HG02840 (cell line): ENCODE measurements around the gene ADAMTS15.

ENCODE experiments used
- ATAC-seq: cut with Tn5 transposase; IDR thresholded peaks from one replicate; pipeline ENCODE4 v1.9.1; 2021; ENCODE audit warnings: mild to moderate bottlenecking, moderate library complexity, moderate number of reproducible peaks; ENCODE audit not compliant: unreplicated experiment, low FRiP score

ADAMTS15 gene

DNA sequence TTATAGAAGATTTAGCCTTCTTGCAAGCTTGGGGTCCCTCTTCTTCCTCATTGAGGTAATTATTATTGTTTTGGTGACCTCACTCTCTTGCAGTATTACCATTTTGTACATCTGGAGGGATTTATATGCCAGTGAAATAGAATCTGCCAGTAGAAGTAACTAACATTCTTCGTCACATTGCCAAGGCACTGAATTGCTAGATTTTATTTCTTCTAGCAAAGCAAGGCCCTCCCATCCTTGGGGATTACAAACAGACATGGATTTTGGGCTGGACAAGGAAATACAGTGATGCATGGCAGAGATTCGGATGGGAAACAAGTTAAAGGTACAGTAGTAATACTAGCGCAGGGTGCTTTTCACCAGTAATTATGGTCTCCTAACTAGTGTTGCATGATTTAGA lies 7.8 kb downstream of the ADAMTS15 start:
- ATAC-seq = no peak

DNA sequence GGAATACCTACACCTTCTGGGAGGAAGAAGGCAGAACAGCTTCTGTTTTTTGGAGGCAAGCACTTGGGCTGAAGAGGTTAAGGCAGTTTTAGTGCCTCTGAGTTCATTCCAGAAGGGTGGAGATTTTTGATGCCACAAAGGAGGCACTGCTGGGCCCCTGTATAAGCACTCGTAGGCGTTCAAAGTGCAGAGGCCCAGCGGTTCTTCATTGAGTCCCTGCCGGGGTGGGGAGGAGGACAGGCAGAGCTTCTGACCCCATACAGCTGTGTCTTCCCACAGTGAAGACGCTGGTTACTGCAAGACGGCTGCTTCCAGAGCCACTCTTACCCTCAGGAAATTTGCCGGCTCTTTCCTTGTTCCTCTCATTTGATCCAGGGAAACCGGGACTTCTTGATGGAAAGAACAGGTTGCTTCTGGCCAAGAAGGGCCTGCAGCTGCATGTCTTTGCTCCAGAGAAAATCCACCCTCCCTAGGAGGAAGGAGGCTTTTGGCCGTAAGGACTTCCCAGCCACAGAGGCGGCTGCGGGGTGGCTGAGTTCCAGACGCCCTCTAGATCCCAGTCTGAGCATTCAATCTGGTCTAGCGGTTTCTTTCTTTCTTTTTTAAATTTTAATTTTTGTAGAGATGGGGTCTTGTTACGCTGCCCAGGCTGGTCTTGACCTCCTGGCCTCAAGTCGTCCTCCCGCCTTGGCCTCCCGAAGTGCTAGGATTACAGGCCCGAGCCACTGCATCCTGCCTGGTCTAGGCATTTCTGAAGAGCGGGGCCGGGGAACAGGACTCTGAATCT lies 9.4 kb downstream of the ADAMTS15 start:
- ATAC-seq = no peak

DNA sequence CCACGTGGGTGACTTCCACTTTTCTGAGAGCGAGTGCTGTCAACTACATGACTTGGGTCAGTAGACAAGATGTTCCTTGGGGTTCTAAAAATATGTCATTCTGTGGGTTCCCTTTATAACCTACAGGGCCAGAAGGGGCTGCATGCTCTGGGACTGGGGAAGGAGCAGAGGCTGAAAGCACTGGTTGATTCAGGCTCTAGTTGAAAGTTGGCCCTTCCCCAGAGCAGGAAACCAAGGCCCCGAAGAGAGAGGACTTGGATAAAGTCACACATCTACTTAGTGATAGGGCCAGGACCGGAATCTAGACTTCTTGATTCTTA lies 9.9 kb downstream of the ADAMTS15 start:
- ATAC-seq = no peak

DNA sequence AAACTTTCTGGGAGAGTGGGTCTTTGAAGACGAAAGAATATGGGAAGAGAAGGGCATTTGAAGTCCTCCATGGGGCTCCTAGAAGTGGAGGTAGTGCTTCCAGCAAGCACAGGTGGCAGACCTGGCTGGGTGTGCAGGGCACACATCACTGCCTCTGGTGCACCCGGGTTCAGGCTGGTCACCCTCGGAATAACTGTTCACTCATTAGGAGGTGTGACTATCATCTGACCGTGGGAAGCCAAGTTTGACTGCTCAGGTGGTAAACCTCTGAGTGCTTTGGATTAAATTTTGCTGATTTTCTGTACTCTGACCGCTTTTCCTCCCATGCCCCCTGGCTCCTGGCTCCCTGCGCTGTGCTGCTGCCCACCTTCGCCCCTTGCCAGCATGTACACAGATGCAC lies 11.1 kb downstream of the ADAMTS15 start:
- ATAC-seq = no peak

DNA sequence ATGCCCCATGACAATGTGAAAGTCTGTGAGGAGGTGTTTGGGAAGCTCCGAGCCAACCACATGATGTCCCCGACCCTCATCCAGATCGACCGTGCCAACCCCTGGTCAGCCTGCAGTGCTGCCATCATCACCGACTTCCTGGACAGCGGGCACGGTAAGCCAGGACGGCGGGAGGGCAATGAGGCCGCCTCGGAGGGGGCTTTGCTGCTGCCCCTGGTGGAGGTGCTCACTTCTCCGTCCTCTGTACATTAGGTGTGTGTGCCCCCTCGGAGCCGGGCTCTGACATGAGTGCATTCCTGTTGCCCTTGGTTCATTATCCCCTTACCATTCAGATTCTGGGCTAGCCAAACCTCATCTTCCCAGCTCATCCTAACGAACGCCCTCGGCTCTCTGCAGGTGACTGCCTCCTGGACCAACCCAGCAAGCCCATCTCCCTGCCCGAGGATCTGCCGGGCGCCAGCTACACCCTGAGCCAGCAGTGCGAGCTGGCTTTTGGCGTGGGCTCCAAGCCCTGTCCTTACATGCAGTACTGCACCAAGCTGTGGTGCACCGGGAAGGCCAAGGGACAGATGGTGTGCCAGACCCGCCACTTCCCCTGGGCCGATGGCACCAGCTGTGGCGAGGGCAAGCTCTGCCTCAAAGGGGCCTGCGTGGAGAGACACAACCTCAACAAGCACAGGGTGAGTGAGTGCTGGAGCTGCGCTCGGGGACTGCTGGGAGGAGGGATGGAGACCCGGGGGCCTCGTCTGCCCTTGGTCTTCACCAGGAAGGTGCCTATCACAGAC lies 13.8 kb downstream of the ADAMTS15 start:
- ATAC-seq = no peak

DNA sequence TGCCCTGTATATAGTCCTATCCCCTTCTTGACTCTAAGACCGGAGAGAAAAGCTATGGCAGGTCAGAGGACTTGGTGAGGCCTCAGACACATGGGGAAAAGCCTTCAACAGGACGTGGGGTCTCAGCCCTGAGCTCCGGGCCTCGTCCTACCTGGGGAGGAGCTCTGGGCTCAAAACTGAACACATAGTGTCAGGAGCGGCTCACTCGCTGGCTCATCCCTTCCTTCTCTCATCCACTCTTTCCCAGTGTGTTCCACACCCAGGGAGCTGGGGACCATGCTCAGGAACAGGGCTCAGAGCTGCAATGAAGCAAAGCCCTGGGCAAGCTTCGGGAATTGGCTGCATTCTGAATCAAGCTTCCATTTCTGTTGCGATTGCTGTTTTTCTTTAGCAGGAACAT lies 14.5 kb downstream of the ADAMTS15 start:
- no peak for ATAC-seq

DNA sequence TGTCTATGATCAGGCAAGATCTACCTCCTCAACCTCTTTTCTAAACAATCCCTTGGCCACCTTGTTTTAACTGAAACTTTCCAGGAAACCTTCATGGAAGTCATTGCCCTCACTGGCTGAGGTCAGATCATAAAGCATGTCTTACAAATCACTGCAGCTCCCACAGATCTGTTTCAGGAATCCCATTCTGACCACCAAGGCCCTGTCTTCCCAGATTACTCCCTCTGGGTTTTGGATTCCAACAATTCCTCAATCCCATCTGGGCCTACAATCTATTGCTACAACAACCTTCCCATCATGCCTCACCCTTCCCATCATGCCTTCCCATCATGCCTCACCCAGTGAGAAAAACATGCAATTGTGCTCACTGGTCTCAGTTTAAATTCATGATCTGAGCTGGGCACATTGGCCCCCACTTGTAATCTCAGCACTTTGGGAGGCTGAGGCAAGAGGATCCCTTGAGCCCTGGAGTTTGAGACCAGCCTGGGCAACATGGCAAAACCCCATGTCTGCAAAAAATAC lies 15.9 kb downstream of the ADAMTS15 start:
- ATAC-seq = no peak

DNA sequence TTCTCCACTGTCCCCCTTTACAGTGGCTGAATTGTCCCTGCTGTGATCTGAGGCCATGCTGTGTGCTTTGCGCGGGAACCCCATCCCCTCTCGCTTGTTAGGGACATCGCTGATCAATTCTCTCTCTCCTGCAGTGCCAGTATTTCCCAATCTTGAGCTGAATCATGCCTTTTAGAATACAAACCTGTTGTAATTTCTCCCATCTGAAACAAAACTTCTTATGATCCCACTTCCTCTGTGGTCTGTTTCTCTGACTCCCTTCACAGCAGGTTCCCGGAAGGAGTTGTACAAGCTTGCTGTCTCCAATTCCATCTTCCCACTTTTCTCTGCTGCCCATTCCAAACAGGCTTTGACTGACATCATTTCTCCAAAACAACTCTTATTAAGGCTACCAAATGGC lies 16.8 kb downstream of the ADAMTS15 start:
- ATAC-seq = no peak

GRCh38 chr11:130467116-130467900 lies 18.9 kb downstream of the ADAMTS15 start:
- no peak for ATAC-seq

GRCh38 chr11:130469181-130469580 lies 20.7 kb downstream of the ADAMTS15 start:
- ATAC-seq = no peak

GRCh38 chr11:130470832-130471706 lies 22.6 kb downstream of the ADAMTS15 start:
- no peak for ATAC-seq

GRCh38 chr11:130471731-130472433 lies 23.4 kb downstream of the ADAMTS15 start:
- no peak for ATAC-seq

DNA sequence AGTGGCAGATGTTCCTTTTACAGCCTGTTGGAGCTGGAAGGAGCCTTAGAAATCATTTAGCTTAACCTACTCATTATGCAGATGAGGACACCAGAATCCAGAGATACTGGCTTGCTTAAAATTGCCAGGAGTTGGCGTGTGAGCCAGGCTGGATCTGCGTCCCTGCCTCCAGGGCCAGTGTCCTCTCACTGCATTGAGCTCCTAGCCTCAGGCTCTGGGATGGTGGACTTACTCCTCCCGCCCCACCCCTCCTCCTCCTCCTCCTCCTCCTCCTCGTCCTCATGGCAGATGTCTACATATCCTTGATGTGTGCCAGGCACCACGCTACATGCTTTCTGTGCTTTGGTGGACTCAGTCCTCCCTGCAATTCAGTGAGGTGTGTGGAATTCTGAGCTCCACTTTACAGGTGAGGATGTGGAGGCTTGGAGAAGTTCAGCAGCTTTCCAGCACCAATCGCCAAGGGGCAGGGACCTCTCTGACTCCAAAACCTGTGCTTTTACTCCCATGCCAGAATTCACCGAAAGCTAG lies 24.1 kb downstream of the ADAMTS15 start:
- no peak for ATAC-seq

GRCh38 chr11:130473056-130473794 lies 24.8 kb downstream of the ADAMTS15 start:
- ATAC-seq = no peak

GRCh38 chr11:130473795-130474377 lies 25.4 kb downstream of the ADAMTS15 start:
- ATAC-seq = no peak

DNA sequence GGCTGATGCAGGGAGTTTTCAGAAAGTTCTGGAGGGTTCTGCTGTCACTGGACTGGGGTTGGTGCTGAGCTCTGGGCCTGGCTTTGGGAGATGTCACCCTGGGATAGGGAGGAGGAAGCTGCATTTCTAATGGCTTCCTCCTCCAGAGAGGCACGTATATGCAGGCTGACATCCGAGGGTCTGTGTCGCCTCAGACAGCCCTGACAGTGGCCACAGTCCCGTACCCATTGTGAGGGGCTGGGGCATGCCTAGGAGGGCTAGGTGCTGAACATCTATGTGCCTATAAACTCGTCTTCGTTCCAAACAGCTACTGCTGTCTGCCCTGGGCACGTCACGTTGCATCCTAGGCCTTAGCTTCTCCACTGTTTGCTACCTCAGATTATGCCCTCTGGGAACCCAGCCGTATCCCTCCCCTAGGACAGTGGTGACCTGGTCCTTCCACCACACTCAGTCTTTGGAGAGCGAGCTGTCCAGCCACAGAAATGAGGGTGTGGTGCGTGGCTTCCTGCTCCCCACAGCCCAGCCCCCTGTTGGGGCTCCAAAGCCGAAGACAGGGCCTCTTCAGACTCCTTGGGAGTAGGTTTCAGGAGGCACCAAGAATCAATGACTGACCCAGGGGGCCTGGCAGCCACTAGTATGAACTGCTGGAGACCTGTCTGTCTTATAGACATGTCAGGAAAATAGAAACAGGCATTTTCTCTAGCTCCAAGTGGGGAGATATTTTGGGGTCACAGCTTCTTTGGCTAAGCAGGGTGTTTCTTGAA lies 26.4 kb downstream of the ADAMTS15 start:
- ATAC-seq = no peak

GRCh38 chr11:130475426-130476053 lies 27.1 kb downstream of the ADAMTS15 start:
- no peak for ATAC-seq
